Measurements from ENCODE around the gene BRD4. TPM values are rescaled to one million over a fixed set of nuclear protein-coding genes. Genes with fewer than 3 reads are reported as not detected.

BRD4 gene
- total and polyA plus RNA-seq, 2 of the 13 experiments (the other 11 are each of a cell fraction or from before 2014, with no cell fraction given) = 10.5 to 11.4 TPM

- TF ChIP-seq KDM5A (IDR thresholded peaks at IDR 0.05; ENCODE audit: borderline replicate concordance, low read length) (peak; percentile 12; the same call in 1 of the 2 replicates), ZNF24 (IDR thresholded peaks at IDR 0.05) (no peak), ZNF18 (CRISPR knock-in tag; IDR thresholded peaks at IDR 0.05; ENCODE audit: insufficient replicate concordance) (peak; percentile 66), TBX2 (CRISPR knock-in tag; IDR thresholded peaks at IDR 0.05; ENCODE audit: borderline replicate concordance) (peak; percentile 38; the same call in 1 of the 2 replicates), ZNF383 (CRISPR knock-in tag; IDR thresholded peaks at IDR 0.05; ENCODE audit: borderline replicate concordance) (no peak), ATF5 (CRISPR knock-in tag; IDR thresholded peaks at IDR 0.05; ENCODE audit: low read depth) (no peak), MYNN (CRISPR knock-in tag; IDR thresholded peaks at IDR 0.05; ENCODE audit: low read depth) (no peak), ATAD3A (CRISPR knock-in tag; IDR thresholded peaks at IDR 0.05) (no peak), KDM6A (CRISPR knock-in tag; IDR thresholded peaks at IDR 0.05; ENCODE audit: low read depth) (no peak), ZNF34 (CRISPR knock-in tag; IDR thresholded peaks at IDR 0.05; ENCODE audit: borderline replicate concordance) (no peak), ZNF547 (CRISPR knock-in tag; IDR thresholded peaks at IDR 0.05) (peak; percentile 58; the same call in 1 of the 2 replicates), IKZF4 (CRISPR knock-in tag; IDR thresholded peaks at IDR 0.05; ENCODE audit: borderline replicate concordance, low read depth, not compliant biosample characterization) (no peak), ZNF20 (CRISPR knock-in tag; IDR thresholded peaks at IDR 0.05) (no peak), POLR2AphosphoS5 (IDR thresholded peaks at IDR 0.05; ENCODE audit: low read depth, low read length) (peak; percentile 89), THAP8 (CRISPR knock-in tag; IDR thresholded peaks at IDR 0.05; ENCODE audit: borderline replicate concordance) (0 out of 2 replicates have a peak, but pooled peaks have one; percentile 6), GTF3A (CRISPR knock-in tag; conservative IDR thresholded peaks at IDR 0.05) (no peak), ZNF10 (CRISPR knock-in tag; IDR thresholded peaks at IDR 0.05; ENCODE audit: borderline replicate concordance, low read depth) (no peak), POLR2A (IDR thresholded peaks at IDR 0.05; ENCODE audit: insufficient read depth in 1 of 2, low read depth in 2 of 2, low read length in 2 of 2) (peak; percentile 80 to 85), IKZF5 (CRISPR knock-in tag; IDR thresholded peaks at IDR 0.05) (peak; percentile 60), ZSCAN12 (CRISPR knock-in tag; IDR thresholded peaks at IDR 0.05) (0 out of 2 replicates have a peak, but pooled peaks have one; percentile 9), BRF2 (CRISPR knock-in tag; IDR thresholded peaks at IDR 0.05) (no peak), NFIB (CRISPR knock-in tag; IDR thresholded peaks at IDR 0.05; ENCODE audit: borderline replicate concordance) (no peak), PLRG1 (conservative IDR thresholded peaks at IDR 0.05) (no peak), ZNF143 (CRISPR knock-in tag; IDR thresholded peaks at IDR 0.05) (peak; percentile 96), SYNCRIP (IDR thresholded peaks at IDR 0.05; ENCODE audit: insufficient read depth, low read depth, low read length) (no peak)
These were observed 47.0 kb upstream of the BRD4 start, which contains the start of gene AKAP8 (continued) for GRCh38 chr19:15379083-15379998.
